RWPE2 (cell line): ENCODE results near the gene MXRA7.
"Not testable (repeated sequence)": the region's sequence is repeated elsewhere in the genome, so short reads cannot be mapped to it uniquely, and the experiment has no call there.

Experiments
- ATAC-seq: fragments of 200-7000 bp; cut with Tn5 transposase; 3 replicates; pipeline ENCODE4 v1.9.1; 2021; ENCODE audit warnings: low read depth
- DNase-seq: peaks from one replicate; pipeline ENCODE4 v3.0.0-alpha.2; 2020; ENCODE audit warnings: low spot score
- H3K27ac ChIP-seq: fragments of 450-650 bp; 2 replicates; pipeline ENCODE4 v1.5.1; 2017; ENCODE audit warnings: mild to moderate bottlenecking; ENCODE audit not compliant: poor library complexity, severe bottlenecking
- H3K27me3 ChIP-seq: fragments of 250-450 bp; sonication (Bioruptor Pico); 2 replicates; pipeline ENCODE4 v1.5.1; 2021; ENCODE audit warnings: mild to moderate bottlenecking, moderate library complexity; ENCODE audit not compliant: insufficient read depth, poor library complexity, severe bottlenecking
- H3K36me3 ChIP-seq: fragments of 250-450 bp; sonication (Bioruptor Pico); 2 replicates; pipeline ENCODE4 v1.5.1; 2020; ENCODE audit warnings: low read depth, mild to moderate bottlenecking, moderate library complexity
- H3K4me1 ChIP-seq: fragments of 250-450 bp; sonication (Bioruptor Pico); 2 replicates; pipeline ENCODE4 v1.5.1; 2021; ENCODE audit warnings: mild to moderate bottlenecking, moderate library complexity; ENCODE audit not compliant: insufficient read depth, poor library complexity, severe bottlenecking
- H3K4me3 ChIP-seq: fragments of 250-450 bp; sonication (Bioruptor Pico); 2 replicates; pipeline ENCODE4 v1.5.1; 2021; ENCODE audit warnings: mild to moderate bottlenecking, moderate library complexity; ENCODE audit not compliant: severe bottlenecking
- H3K9me3 ChIP-seq: fragments of 250-450 bp; sonication (Bioruptor Pico); 2 replicates; pipeline ENCODE4 v1.5.1; 2021; ENCODE audit warnings: mild to moderate bottlenecking, moderate library complexity; ENCODE audit not compliant: severe bottlenecking
- TF ChIP-seq, protein P1 (sequence below): fragments of 450-650 bp; IDR thresholded peaks from one replicate; pipeline ENCODE4 v1.5.1; 2017; ENCODE audit warnings: mild to moderate bottlenecking, moderate library complexity; ENCODE audit not compliant: poor library complexity, severe bottlenecking

MXRA7 gene

GRCh38 chr17:76747716-76748363, 37.1 kb upstream of the MXRA7 start:
- no peak overlapping the region for H3K4me3 ChIP-seq
- H3K9me3 ChIP-seq = no peaks in the 10 kb centered on the region
- ATAC-seq (no peak), DNase-seq (no peak)
- TF ChIP-seq, protein P1, sequence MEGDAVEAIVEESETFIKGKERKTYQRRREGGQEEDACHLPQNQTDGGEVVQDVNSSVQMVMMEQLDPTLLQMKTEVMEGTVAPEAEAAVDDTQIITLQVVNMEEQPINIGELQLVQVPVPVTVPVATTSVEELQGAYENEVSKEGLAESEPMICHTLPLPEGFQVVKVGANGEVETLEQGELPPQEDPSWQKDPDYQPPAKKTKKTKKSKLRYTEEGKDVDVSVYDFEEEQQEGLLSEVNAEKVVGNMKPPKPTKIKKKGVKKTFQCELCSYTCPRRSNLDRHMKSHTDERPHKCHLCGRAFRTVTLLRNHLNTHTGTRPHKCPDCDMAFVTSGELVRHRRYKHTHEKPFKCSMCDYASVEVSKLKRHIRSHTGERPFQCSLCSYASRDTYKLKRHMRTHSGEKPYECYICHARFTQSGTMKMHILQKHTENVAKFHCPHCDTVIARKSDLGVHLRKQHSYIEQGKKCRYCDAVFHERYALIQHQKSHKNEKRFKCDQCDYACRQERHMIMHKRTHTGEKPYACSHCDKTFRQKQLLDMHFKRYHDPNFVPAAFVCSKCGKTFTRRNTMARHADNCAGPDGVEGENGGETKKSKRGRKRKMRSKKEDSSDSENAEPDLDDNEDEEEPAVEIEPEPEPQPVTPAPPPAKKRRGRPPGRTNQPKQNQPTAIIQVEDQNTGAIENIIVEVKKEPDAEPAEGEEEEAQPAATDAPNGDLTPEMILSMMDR = no peak
- H3K4me1 ChIP-seq = no peaks in the 10 kb centered on the region
- no peak overlapping the region for H3K27ac ChIP-seq
- peaks cover 31% of the 10 kb centered on the region for H3K36me3 ChIP-seq
- no peaks in the 10 kb centered on the region for H3K27me3 ChIP-seq

DNA sequence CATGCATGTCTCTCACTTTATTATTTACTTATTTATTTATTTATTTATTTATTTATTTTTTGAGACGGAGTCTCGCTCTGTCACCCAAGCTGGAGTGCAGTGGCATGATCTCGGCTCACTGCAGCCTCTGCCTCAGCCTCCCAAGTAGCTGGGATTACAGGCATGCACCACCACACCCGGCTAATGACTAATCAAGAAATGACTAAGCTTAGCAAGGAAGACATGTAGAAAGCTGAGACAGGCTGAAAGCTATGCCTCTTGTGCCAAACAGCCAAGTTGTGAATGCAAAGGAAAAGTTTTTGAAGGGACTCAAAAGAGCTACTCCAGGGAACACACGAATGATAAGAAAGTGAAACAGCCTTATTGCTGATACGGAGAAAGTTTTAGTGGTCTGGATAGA, 35.0 kb upstream of the MXRA7 start:
- ATAC-seq = peak; percentile 35; the same call in 2 of the 3 replicates
- H3K36me3 ChIP-seq = peaks cover 50% of the 10 kb centered on the region
- not testable (repeated sequence) for H3K4me1 ChIP-seq, DNase-seq, H3K27ac ChIP-seq, H3K4me3 ChIP-seq, H3K27me3 ChIP-seq, H3K9me3 ChIP-seq

GRCh38 chr17:76744747-76745146, 34.0 kb upstream of the MXRA7 start:
- TF ChIP-seq, protein P1 = no peak
- Histone ChIP-seq H3K27me3 (no peaks in the 10 kb centered on the region), H3K4me1 (no peaks in the 10 kb centered on the region), H3K36me3 (peaks cover 53% of the 10 kb centered on the region), H3K9me3 (no peaks in the 10 kb centered on the region), H3K4me3 (no peak overlapping the region), H3K27ac (no peak overlapping the region)
- no peak for ATAC-seq
- DNase-seq = no peak

DNA sequence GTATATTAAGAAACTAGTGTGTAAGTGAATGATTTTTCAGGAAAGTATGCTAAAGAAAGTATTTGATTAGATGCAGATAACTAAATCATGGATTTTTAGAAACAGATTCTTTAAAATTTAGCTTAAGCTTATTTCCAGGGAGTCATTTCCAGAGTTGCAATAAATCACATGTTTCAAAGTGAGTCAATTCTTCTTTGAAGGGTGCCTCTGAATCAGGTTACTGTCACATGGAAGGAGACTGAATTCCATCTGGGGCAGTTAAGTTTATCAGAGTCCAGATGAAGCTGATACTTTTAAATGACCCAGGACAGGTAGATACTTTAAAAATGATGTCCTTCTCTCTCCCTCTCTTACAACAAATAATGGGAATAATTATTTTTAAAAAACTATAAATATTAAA, 32.2 kb upstream of the MXRA7 start:
- peaks cover 53% of the 10 kb centered on the region for H3K36me3 ChIP-seq
- no peaks in the 10 kb centered on the region for H3K9me3 ChIP-seq
- H3K27me3 ChIP-seq = no peaks in the 10 kb centered on the region
- no peak overlapping the region for H3K27ac ChIP-seq
- no peak overlapping the region for H3K4me3 ChIP-seq
- peaks cover 3% of the 10 kb centered on the region for H3K4me1 ChIP-seq
- TF ChIP-seq, protein P1 = no peak
- ATAC-seq (no peak), DNase-seq (no peak)

DNA sequence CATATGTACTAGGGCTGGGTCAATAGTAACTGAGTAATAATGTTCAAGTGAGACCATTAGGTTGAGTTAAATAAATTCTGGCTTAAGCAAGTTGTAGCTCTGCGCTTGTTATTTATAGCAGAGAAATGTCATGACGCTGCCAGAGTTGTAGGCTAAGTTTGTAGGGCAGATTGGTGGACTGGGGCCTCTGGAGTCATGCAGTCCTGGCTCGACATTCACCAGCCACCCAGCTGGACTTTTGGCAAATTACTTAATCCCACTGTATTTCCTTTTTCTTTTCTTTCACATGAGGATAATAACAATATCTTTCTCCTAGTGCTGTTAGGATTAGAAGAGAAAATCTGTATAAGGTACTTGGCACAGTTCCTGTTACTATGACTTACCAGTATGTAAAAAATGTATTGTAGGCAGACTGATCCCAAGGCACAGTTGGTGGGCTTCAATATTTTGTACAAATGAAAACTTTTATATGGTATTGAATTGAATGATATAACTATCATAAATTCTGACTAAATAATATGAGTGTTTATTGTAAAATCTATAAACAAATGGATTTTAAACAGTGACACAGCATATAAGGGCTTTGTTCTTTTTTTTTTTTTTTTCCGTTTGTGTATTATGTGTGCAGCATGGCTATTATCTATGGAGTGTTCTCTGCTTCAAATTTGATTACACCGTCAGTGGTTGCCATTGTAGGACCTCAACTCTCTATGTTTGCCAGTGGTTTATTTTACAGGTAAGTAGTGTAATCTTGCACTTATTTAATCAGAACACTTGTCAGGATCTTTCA, 29.8 kb upstream of the MXRA7 start:
- Histone ChIP-seq H3K27ac (no peak overlapping the region), H3K4me3 (no peak overlapping the region), H3K27me3 (no peaks in the 10 kb centered on the region), H3K9me3 (no peaks in the 10 kb centered on the region), H3K4me1 (peaks cover 3% of the 10 kb centered on the region), H3K36me3 (peaks cover 60% of the 10 kb centered on the region)
- no peak for ATAC-seq
- TF ChIP-seq, protein P1 = no peak
- DNase-seq = no peak

DNA sequence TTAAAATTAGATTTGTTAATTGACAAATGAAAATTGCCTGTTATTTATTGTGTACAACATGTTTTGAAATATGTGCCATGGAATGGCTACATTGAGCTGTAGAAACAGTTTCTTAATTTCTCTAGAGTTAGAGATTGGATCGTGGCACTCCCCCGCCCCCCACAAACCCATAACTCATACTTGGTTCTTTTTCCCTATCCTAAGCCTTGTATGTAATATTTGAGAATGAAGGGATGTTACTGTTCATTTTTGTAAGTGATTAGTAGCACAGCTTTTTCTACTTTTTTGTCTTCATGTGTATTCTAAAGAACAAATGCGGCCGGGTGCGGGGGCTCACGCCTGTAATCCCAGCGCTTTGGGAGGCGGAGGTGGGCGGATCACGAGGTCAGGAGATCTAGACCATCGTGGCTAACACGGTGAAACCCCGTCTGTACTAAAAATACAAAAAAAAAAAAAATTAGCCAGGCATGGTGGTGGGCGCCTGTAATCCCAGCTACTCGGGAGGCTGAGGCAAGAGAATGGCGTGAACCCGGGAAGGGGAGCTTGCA, 28.9 kb upstream of the MXRA7 start:
- H3K4me3 ChIP-seq, H3K27me3 ChIP-seq, H3K27ac ChIP-seq, H3K9me3 ChIP-seq, ATAC-seq, DNase-seq, H3K4me1 ChIP-seq: not testable (repeated sequence)
- H3K36me3 ChIP-seq = peaks cover 61% of the 10 kb centered on the region
